Epithelial cell of esophagus (primary cell): ENCODE data around the gene ZNF582.
A peak's percentile ranks its signal among the peaks of the same experiment; 100 is the strongest.

Experiments used
- DNase-seq: peaks from one replicate; pipeline ENCODE4 v3.0.0; 2010; ENCODE audit warnings: low read depth
- H3K4me3 ChIP-seq: 2 replicates; pipeline ENCODE4 v1.5.1; 2011; ENCODE audit warnings: mild to moderate bottlenecking, low read length, control low read depth
- CTCF ChIP-seq: IDR thresholded peaks from 2 replicates; pipeline ENCODE4 v1.5.1; 2011; ENCODE audit warnings: low read depth, mild to moderate bottlenecking, low read length, control low read depth, inconsistent platforms; ENCODE audit not compliant: insufficient read depth; ENCODE audit errors: missing control alignments

ZNF582 gene

GRCh38 chr19:56372281-56372680 lies 21.1 kb downstream of the ZNF582 start:
- no peak overlapping the region for H3K4me3 ChIP-seq
- DNase-seq: peak; percentile 31
- no peak for TF ChIP-seq CTCF

DNA sequence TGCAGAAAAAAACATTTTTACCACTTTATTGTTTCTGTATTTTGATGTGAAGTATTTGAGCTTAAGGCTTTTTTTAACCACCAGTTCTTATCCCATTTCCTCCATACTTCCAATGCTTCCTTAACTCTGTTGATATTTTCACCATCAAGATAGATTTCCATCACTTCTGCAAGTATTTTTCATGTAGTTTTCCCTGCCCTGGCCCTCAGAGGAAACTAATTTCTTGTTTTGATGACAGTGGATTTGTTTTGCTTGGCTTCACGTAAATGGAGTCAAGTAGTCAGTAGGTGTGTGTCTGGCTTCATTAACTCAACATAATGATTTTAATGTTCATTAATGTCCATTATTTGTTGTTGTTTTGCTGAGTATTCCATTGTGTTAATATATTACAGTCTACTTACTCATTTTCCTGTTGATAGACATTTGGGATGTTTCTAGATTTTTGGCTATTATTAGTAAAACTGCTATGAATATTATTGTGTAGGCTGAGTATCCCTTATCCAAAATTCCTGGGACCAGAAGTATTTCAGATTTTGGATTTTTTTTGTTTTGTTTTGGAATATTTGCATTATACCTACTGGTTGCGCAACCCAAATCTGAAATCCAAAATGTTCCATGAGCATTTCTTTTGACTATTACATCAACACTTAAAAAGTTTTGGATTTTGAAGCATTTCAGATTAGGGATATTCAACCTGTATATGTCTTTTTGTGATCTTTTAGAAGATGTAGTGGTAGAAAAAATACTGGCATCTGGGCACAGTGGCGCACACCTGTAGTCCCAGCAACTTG lies 23.3 kb downstream of the ZNF582 start:
- DNase-seq: no peak
- no peak overlapping the region for H3K4me3 ChIP-seq
- TF ChIP-seq CTCF: no peak

GRCh38 chr19:56367829-56368711 lies 25.3 kb downstream of the ZNF582 start:
- H3K4me3 ChIP-seq: peak overlapping the region; percentile 78
- DNase-seq: peak; percentile 97
- peak; percentile 33 for TF ChIP-seq CTCF

DNA sequence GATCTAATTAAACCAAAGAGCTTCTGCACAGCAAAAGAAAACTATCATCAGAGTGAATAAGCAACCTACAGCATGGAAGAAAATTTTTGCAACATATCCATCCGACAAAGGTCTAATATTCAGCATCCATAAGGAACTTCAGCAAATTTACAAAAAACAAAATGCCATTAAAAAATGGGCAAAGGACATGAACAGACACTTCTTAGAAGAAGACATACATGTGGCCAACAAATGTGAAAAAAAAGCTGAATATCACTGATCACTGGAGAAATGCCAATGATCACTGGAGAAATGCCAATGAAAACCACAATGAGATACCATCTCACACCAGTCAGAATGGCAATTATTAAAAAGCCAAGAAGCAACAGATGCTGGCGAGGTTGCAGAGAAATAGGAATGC lies 32.5 kb downstream of the ZNF582 start:
- H3K4me3 ChIP-seq: no peak overlapping the region
- no peak for TF ChIP-seq CTCF
- DNase-seq: no peak

DNA sequence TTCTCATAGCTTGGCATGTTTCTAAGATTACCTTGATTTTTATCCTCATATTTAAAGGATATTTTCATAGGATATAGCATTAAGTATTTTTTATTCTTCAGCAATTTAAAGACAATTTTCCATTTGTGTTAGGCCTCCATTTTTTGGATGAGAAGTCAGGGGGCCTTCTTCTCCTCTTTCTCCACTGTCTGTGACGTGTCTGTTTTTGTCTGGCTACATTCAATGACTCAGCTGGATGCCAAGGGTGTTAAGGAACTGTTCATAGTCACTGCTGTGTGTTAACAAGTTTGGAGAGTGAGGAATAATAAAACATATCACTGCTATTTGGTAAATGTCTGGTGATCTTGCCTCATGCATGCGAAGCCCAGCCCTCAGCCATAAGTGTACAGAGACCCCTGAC lies 36.4 kb downstream of the ZNF582 start:
- no peak overlapping the region for H3K4me3 ChIP-seq
- TF ChIP-seq CTCF: no peak
- DNase-seq: peak; percentile 37

DNA sequence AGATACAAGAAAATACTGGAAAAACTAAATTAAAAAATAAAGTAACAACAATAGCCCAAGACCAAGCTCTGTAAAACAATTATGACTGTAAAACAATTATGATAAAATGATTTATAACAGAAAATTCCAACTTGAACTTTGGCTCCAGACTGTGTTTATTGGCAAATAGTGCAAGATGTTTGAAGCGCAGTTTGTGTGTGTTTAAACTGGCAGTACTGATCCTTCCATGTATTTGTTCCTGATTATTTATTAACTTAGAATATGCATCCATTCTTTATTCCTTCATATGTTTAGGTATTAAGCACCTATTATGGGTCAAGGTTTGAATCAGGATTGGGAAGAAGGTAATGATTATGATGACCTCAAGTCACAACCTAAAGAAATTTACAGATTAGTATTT lies 37.8 kb downstream of the ZNF582 start:
- H3K4me3 ChIP-seq: no peak overlapping the region
- no peak for TF ChIP-seq CTCF
- DNase-seq: no peak
